HG03558 (cell line): ENCODE data around the gene CHURC1.
"Not testable (repeated sequence)": the region's sequence is repeated elsewhere in the genome, so short reads cannot be mapped to it uniquely, and the experiment has no call there.

Experiments used
- ATAC-seq: cut with Tn5 transposase; IDR thresholded peaks from one replicate; pipeline ENCODE4 v1.9.1; 2021; ENCODE audit warnings: moderate number of reproducible peaks; ENCODE audit not compliant: unreplicated experiment; ENCODE audit errors: extremely low read depth

The CHURC1 gene

GRCh38 chr14:64906022-64906421 lies 8.2 kb upstream of the CHURC1 start:
- no peak for ATAC-seq

- ATAC-seq = no peak
These were observed 3.3 kb upstream of the CHURC1 start for GRCh38 chr14:64910847-64911495.

GRCh38 chr14:64912261-64912660 lies 2.0 kb upstream of the CHURC1 start:
- no peak for ATAC-seq

GRCh38 chr14:64913477-64913876 lies 778 bp upstream of the CHURC1 start:
- ATAC-seq = not testable (repeated sequence)

GRCh38 chr14:64915029-64915424 lies 772 bp downstream of the CHURC1 start:
- no peak for ATAC-seq

GRCh38 chr14:64915797-64916196 lies 1.5 kb downstream of the CHURC1 start:
- no peak for ATAC-seq

GRCh38 chr14:64918216-64918615 lies 4.0 kb downstream of the CHURC1 start:
- ATAC-seq = no peak

GRCh38 chr14:64919215-64919614 lies 5.0 kb downstream of the CHURC1 start:
- no peak for ATAC-seq

GRCh38 chr14:64919618-64920017 lies 5.4 kb downstream of the CHURC1 start:
- ATAC-seq = no peak

GRCh38 chr14:64920465-64920864 lies 6.2 kb downstream of the CHURC1 start:
- ATAC-seq = no peak

- no peak for ATAC-seq
These were observed 8.8 kb downstream of the CHURC1 start for GRCh38 chr14:64923015-64923414.

- no peak for ATAC-seq
These were observed 12.2 kb downstream of the CHURC1 start for GRCh38 chr14:64926398-64926995.

GRCh38 chr14:64927031-64927430 lies 12.8 kb downstream of the CHURC1 start:
- ATAC-seq = no peak

- peak; percentile 59 for ATAC-seq
These were observed 14.2 kb downstream of the CHURC1 start for GRCh38 chr14:64928239-64929013.

- no peak for ATAC-seq
These were observed 14.7 kb downstream of the CHURC1 start for GRCh38 chr14:64929014-64929359.

- no peak for ATAC-seq
These were observed 16.0 kb downstream of the CHURC1 start for GRCh38 chr14:64930085-64930843.

GRCh38 chr14:64931123-64931522 lies 16.9 kb downstream of the CHURC1 start:
- no peak for ATAC-seq

GRCh38 chr14:64932231-64932630 lies 18.0 kb downstream of the CHURC1 start:
- ATAC-seq = no peak

- ATAC-seq = no peak
These were observed 20.2 kb downstream of the CHURC1 start for GRCh38 chr14:64934338-64934929.

GRCh38 chr14:64935508-64935907 lies 21.3 kb downstream of the CHURC1 start:
- no peak for ATAC-seq
